Measurements from ENCODE around the gene TAB3. TPM values are rescaled to one million over a fixed set of nuclear protein-coding genes. Genes with fewer than 3 reads are reported as not detected.

Gene TAB3
- total RNA-seq, 4 donors from 2014 or later = 15.6 to 32.9 (median 30.3) TPM

GRCh38 chrX:30835373-30835772 is 53.7 kb downstream of the TAB3 start:
- no peaks in the 10 kb centered on the region for H3K9me3 ChIP-seq
- H3K4me3 ChIP-seq = no peak overlapping the region
- H3K27ac ChIP-seq = no peak overlapping the region
- no peak for DNase-seq (ENCODE audit: low spot score in 2 of 2)
- 86 to 97% methylated on average over 4 of the region's 4 CpGs for WGBS, 2 donors
- no peak for TF ChIP-seq POLR2A (IDR thresholded peaks at IDR 0.05)
- TF ChIP-seq, protein P1, sequence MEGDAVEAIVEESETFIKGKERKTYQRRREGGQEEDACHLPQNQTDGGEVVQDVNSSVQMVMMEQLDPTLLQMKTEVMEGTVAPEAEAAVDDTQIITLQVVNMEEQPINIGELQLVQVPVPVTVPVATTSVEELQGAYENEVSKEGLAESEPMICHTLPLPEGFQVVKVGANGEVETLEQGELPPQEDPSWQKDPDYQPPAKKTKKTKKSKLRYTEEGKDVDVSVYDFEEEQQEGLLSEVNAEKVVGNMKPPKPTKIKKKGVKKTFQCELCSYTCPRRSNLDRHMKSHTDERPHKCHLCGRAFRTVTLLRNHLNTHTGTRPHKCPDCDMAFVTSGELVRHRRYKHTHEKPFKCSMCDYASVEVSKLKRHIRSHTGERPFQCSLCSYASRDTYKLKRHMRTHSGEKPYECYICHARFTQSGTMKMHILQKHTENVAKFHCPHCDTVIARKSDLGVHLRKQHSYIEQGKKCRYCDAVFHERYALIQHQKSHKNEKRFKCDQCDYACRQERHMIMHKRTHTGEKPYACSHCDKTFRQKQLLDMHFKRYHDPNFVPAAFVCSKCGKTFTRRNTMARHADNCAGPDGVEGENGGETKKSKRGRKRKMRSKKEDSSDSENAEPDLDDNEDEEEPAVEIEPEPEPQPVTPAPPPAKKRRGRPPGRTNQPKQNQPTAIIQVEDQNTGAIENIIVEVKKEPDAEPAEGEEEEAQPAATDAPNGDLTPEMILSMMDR (IDR thresholded peaks at IDR 0.05) = no peak
- no peak for TF ChIP-seq EP300 (IDR thresholded peaks at IDR 0.05)
- H3K27me3 ChIP-seq = no peaks in the 10 kb centered on the region
- peaks cover 0 to 45% (median 0%) of the 10 kb centered on the region in 3 donors for H3K36me3 ChIP-seq
- no peaks in the 10 kb centered on the region for H3K4me1 ChIP-seq

DNA sequence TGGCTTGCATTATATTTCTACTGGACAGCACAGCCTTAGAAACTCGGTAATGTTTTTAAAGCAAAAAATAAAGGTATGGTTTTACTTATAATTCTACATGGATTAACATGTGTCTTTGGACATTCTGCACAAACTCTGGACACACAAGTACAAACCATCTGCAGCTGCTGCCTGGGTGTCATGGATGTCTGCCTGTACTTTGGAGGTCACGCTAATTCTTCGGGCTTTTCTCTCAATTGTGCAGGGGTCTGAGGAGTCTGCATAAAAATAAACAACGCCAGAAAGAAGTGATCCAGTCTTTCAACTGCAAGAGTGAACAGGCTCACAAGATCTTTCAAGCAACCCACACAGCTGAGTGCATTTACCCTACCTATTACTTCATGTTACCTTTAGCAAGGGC is 55.2 kb downstream of the TAB3 start:
- TF ChIP-seq POLR2A (IDR thresholded peaks at IDR 0.05) (no peak), EP300 (IDR thresholded peaks at IDR 0.05) (no peak)
- TF ChIP-seq, protein P1 (IDR thresholded peaks at IDR 0.05) = no peak
- no peaks in the 10 kb centered on the region for H3K4me1 ChIP-seq
- H3K36me3 ChIP-seq = peaks cover 0 to 45% (median 0%) of the 10 kb centered on the region in 3 donors
- no peak overlapping the region for H3K27ac ChIP-seq
- no peak for DNase-seq (ENCODE audit: low spot score in 2 of 2)
- no peaks in the 10 kb centered on the region for H3K27me3 ChIP-seq
- no peak overlapping the region for H3K4me3 ChIP-seq
- no peaks in the 10 kb centered on the region for H3K9me3 ChIP-seq
- 91 to 97% methylated on average over 4 of the region's 4 CpGs for WGBS, 2 donors

- Histone ChIP-seq H3K9me3 (no peaks in the 10 kb centered on the region), H3K4me3 (no peak overlapping the region), H3K4me1 (no peaks in the 10 kb centered on the region), H3K27me3 (no peaks in the 10 kb centered on the region), H3K36me3 (peaks cover 0 to 23% (median 0%) of the 10 kb centered on the region in 3 donors), H3K27ac (no peak overlapping the region)
- DNase-seq (ENCODE audit: low spot score in 2 of 2) = no peak
- WGBS, 2 donors = 67 to 85% methylated on average over 10 of the region's 10 CpGs
- TF ChIP-seq EP300 (IDR thresholded peaks at IDR 0.05) = no peak
- no peak for TF ChIP-seq POLR2A (IDR thresholded peaks at IDR 0.05)
- TF ChIP-seq, protein P1 (IDR thresholded peaks at IDR 0.05) = no peak
Measured at GRCh38 chrX:30831082-30831481, 58.0 kb downstream of the TAB3 start.

- TF ChIP-seq EP300 (IDR thresholded peaks at IDR 0.05) = no peak
- no peaks in the 10 kb centered on the region for H3K9me3 ChIP-seq
- 82 to 86% methylated on average over 3 of the region's 3 CpGs for WGBS, 2 donors
Measured at GRCh38 chrX:30830326-30830943, 58.6 kb downstream of the TAB3 start.

DNA sequence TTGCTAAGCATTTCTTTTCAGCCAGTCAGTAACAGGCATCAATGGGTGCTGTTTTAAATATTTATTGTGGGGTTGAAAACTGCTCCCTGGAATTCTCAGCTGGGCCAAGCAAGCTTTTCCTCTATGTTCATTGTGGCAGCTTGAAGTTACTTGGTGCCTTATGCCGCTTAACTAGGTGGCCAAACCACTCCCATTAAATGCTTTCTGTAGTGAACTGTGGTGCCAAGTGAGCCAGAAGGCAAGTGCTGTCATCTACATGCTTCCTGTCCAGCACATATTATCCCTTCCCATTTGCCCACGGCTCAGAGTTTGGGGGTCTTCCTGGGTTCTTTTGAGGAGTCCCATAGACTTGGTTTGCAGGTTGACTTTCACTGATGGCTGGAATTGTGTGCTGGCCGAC is 64.8 kb downstream of the TAB3 start:
- WGBS, 2 donors = 72 to 74% methylated on average over 3 of the region's 3 CpGs
- Histone ChIP-seq H3K4me1 (no peaks in the 10 kb centered on the region), H3K4me3 (no peak overlapping the region), H3K36me3 (no peaks in the 10 kb centered on the region), H3K9me3 (no peaks in the 10 kb centered on the region), H3K27me3 (no peaks in the 10 kb centered on the region), H3K27ac (no peak overlapping the region)
- no peak for DNase-seq (ENCODE audit: low spot score in 2 of 2)
- TF ChIP-seq POLR2A (IDR thresholded peaks at IDR 0.05) = no peak
- TF ChIP-seq EP300 (IDR thresholded peaks at IDR 0.05) = no peak
- TF ChIP-seq, protein P1 (IDR thresholded peaks at IDR 0.05) = no peak

More at GRCh38 chrX:30830326-30830943, 58.6 kb downstream of the TAB3 start:
- Histone ChIP-seq H3K27ac (no peak overlapping the region), H3K4me1 (no peaks in the 10 kb centered on the region), H3K36me3 (peaks cover 0 to 18% (median 0%) of the 10 kb centered on the region in 3 donors), H3K4me3 (no peak overlapping the region), H3K27me3 (no peaks in the 10 kb centered on the region)
- no peak for DNase-seq (ENCODE audit: low spot score in 2 of 2)
